ENCODE measurements around the gene AHDC1. TPM values are rescaled to one million over a fixed set of nuclear protein-coding genes. Genes with fewer than 3 reads are reported as not detected.

AHDC1 gene
- total RNA-seq, 2 donors from 2014 or later, result 27.1 to 83.7 TPM

DNA sequence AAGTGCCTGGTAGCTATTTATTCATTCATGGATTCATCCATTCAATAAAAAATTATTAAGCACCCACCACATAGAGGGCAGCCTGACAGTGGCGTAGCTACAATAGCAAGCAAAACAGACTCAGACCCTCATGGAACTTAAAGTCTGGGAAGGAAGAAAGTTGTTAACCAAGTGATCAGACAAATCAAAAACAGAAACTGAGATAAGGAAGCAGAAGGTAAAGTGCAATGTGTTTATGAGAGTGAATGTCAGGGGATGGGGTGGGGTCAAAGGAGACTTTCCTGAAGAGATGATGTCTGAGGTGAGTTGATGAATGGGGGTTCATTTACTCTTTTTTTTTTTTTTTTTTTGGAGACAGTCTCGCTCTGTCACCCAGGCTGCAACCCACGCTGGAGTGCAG lies 111.1 kb downstream of the AHDC1 start:
- WGBS, result 93% methylated on average over 3 of the region's 3 CpGs
- intact Hi-C loops (cut with DNase I), result loop anchor here (5.0 kb wide), 3 partner anchors 35 to 110 kb away; partner anchors contain the start of gene AHDC1
- no peak for TF ChIP-seq CTCF (IDR thresholded peaks at IDR 0.05)
- TF ChIP-seq POLR2A (IDR thresholded peaks at IDR 0.05), result no peak
- TF ChIP-seq POLR2AphosphoS5 (IDR thresholded peaks at IDR 0.05), result no peak

GRCh38 chr1:27491748-27492700 lies 111.9 kb downstream of the AHDC1 start:
- DNase-seq (ENCODE audit: low spot score), result peak; percentile 41
- intact Hi-C loops (cut with DNase I), result loop anchor here (5.0 kb wide), 3 partner anchors 35 to 110 kb away; partner anchors contain the start of gene AHDC1
- no peak overlapping the region for H3K4me3 ChIP-seq
- TF ChIP-seq POLR2A (IDR thresholded peaks at IDR 0.05) (no peak), POLR2AphosphoS5 (IDR thresholded peaks at IDR 0.05) (peak; percentile 48)
- peaks cover 9% of the 10 kb centered on the region for H3K4me1 ChIP-seq (replicated peaks)
- H3K9me3 ChIP-seq, result no peaks in the 10 kb centered on the region
- H3K27ac ChIP-seq, result peak overlapping the region; percentile 100
- WGBS, result 19% methylated on average over 9 of the region's 9 CpGs
- no peaks in the 10 kb centered on the region for H3K36me3 ChIP-seq
- no peaks in the 10 kb centered on the region for H3K27me3 ChIP-seq (replicated peaks; ENCODE audit: insufficient read depth)

More for the DNA sequence above, 111.1 kb downstream of the AHDC1 start:
- Histone ChIP-seq H3K36me3 (no peaks in the 10 kb centered on the region), H3K4me3 (no peak overlapping the region), H3K27me3 (replicated peaks; ENCODE audit: insufficient read depth) (no peaks in the 10 kb centered on the region), H3K9me3 (no peaks in the 10 kb centered on the region), H3K4me1 (replicated peaks) (peaks cover 9% of the 10 kb centered on the region), H3K27ac (peak overlapping the region in 1 of 2 donors; percentile 100)
- no peak for DNase-seq (ENCODE audit: low spot score)

GRCh38 chr1:27489973-27490741 lies 113.8 kb downstream of the AHDC1 start, which contains the start of gene WASF2:
WASF2 (minus strand) TSS chr1:27490167; CDS start chr1:27428890, 61,277 bp downstream.
- intact Hi-C loops (cut with DNase I), result loop anchor here (2.0 to 5.0 kb wide), 4 partner anchors 37 to 112 kb away; partner anchors contain the start of gene AHDC1
- H3K4me3 ChIP-seq, result peak within 1 kb of the TSS; percentile 99
- TF ChIP-seq POLR2AphosphoS5 (IDR thresholded peaks at IDR 0.05) (peak; percentile 96), POLR2A (IDR thresholded peaks at IDR 0.05) (peak; percentile 100), CTCF (IDR thresholded peaks at IDR 0.05) (peak in 1 of 4 experiments; percentile 35)
- peaks cover 9% of the 10 kb centered on the region for H3K4me1 ChIP-seq (replicated peaks)
- H3K9me3 ChIP-seq, result no peaks in the 10 kb centered on the region
- WGBS, result under 1% methylated on average over 50 of the region's 50 CpGs
- DNase-seq (ENCODE audit: low spot score), result peak; percentile 97
- no peaks in the 10 kb centered on the region for H3K36me3 ChIP-seq
- peak within 1 kb of the TSS; percentile 100 for H3K27ac ChIP-seq
- H3K27me3 ChIP-seq (replicated peaks; ENCODE audit: insufficient read depth), result no peaks in the 10 kb centered on the region

DNA sequence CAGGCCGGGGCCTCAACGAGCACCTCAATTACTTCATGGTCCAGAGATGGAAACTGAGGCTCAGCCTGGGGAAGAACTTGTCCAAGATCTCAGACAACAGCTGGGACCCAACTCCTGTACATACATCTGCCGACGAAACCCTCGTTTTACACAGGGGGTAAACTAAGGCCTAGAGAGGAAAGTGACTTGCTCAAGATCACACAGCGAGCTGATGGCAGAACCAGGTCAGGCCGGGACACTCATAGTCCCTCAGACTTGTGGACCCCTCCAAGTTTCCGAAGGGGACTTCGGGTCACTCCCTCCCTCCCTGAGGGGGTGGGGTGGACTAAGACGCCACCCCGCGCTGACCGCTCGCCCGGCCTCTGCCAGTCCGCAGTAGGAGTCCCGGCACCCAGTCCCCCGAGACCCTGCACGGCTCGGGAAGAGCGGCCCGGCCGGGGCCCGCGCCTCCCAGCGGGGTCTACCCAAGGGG lies 114.4 kb downstream of the AHDC1 start:
- intact Hi-C loops (cut with DNase I), result loop anchor here (2.0 kb wide), 1 partner anchor 59 kb away; no protein-coding TSS in a partner anchor
- no peak for TF ChIP-seq CTCF (IDR thresholded peaks at IDR 0.05)
- no peak for TF ChIP-seq POLR2AphosphoS5 (IDR thresholded peaks at IDR 0.05)
- no peak for TF ChIP-seq POLR2A (IDR thresholded peaks at IDR 0.05)
- Histone ChIP-seq H3K36me3 (no peaks in the 10 kb centered on the region), H3K4me3 (peak overlapping the region; percentile 99), H3K27me3 (replicated peaks; ENCODE audit: insufficient read depth) (no peaks in the 10 kb centered on the region), H3K4me1 (replicated peaks) (peaks cover 9% of the 10 kb centered on the region), H3K27ac (peak overlapping the region; percentile 100), H3K9me3 (no peaks in the 10 kb centered on the region)
- WGBS, result 0% methylated on average over 22 of the region's 26 CpGs
- no peak for DNase-seq (ENCODE audit: low spot score)

All from prostate gland (tissue), 2 donors.